ENCODE measurements around the gene SIDT2. TPM values are rescaled to one million over a fixed set of nuclear protein-coding genes. Genes with fewer than 3 reads are reported as not detected.
A peak's percentile ranks its signal among the peaks of the same experiment; 100 is the strongest.

SIDT2 gene
- total and polyA plus RNA-seq, 2 donors (not counting 3 experiments of a cell fraction or from before 2014, with no cell fraction given) = 28.7 to 34.5 TPM

GRCh38 chr11:117180020-117180419, 1.5 kb downstream of the SIDT2 start:
- Histone ChIP-seq H3K9me3 (replicated peaks; ENCODE audit: control insufficient read depth, insufficient read depth, low read length) (no peaks in the 10 kb centered on the region), H4K20me1 (replicated peaks; ENCODE audit: control insufficient read depth, extremely low read depth, insufficient read depth, low read length) (no peaks in the 10 kb centered on the region), H3K4me1 (ENCODE audit: control insufficient read depth, extremely low read depth, insufficient read depth, low read length) (peaks cover 18% of the 10 kb centered on the region), H2AFZ (ENCODE audit: low read depth, low read length) (no peak overlapping the region), H3K27me3 (ENCODE audit: control insufficient read depth in 2 of 2, insufficient read depth in 2 of 2, low read length in 2 of 2) (no peaks in the 10 kb centered on the region), H3K79me2 (ENCODE audit: control insufficient read depth, insufficient read depth, low read length) (no peaks in the 10 kb centered on the region), H3K4me3 (replicated peaks in 1 of 3; ENCODE audit: insufficient read depth in 1 of 3, low read depth in 1 of 3, low read length in 3 of 3) (peak overlapping the region in 1 of 3 experiments; percentile 60), H3K9ac (replicated peaks; ENCODE audit: extremely low read depth, insufficient read depth, low read length) (no peak overlapping the region), H3K9me1 (replicated peaks; ENCODE audit: control insufficient read depth, extremely low read depth, insufficient read depth, low read length) (no peaks in the 10 kb centered on the region), H3K27ac (ENCODE audit: insufficient read depth, low read depth, low read length) (no peak overlapping the region), H3K4me2 (ENCODE audit: insufficient read depth, low read length) (peak overlapping the region; percentile 73), H3K36me3 (ENCODE audit: control insufficient read depth in 2 of 2, extremely low read depth in 1 of 2, insufficient read depth in 2 of 2, low read length in 2 of 2) (peaks cover 0 to 5% of the 10 kb centered on the region in 2 experiments)
- no peak for DNase-seq (ENCODE audit: low read depth, low spot score)
- intact Hi-C loops (cut with micrococcal nuclease) (no loop called here), dilution Hi-C loops (cut with MboI; ENCODE audit: extremely low pct_ligation_motif_present, low sequenced_read_pairs) (no loop called here)
- ChIA-PET CTCF (interaction anchor here (0.7 to 5.8 kb wide), 16 partner anchors 7 to 300 kb away, joined by 3 to 90 read pairs (median 6); partner anchors contain the start of genes PAFAH1B2, PCSK7 and RNF214), POLR2A (interaction anchor here (0.7 to 1.5 kb wide), 3 partner anchors 19 to 120 kb away, joined by 3 to 4 read pairs (median 4); partner anchors contain the start of gene PCSK7)
- no TSS peak for BruUV-seq (replicated peaks)
- TF ChIP-seq CTCF (IDR thresholded peaks at IDR 0.05; ENCODE audit: extremely low read depth in 1 of 2, insufficient read depth in 1 of 2, low read depth in 1 of 2, low read length in 2 of 2) (no peak), EZH2 (IDR thresholded peaks at IDR 0.05; ENCODE audit: borderline replicate concordance, low read depth, low read length, severe bottlenecking) (no peak), MYC (IDR thresholded peaks at IDR 0.05; ENCODE audit: low read depth, low read length) (no peak)
- no peak for FAIRE-seq

All from endothelial cell of umbilical vein (primary cell).